ENCODE results near the gene CAPRIN1.
"Not testable (repeated sequence)": the region's sequence is repeated elsewhere in the genome, so short reads cannot be mapped to it uniquely, and the experiment has no call there.

GRCh38 chr11:34094900-34095299 lies 43.4 kb downstream of the CAPRIN1 start:
- TF ChIP-seq CHD1 (IDR thresholded peaks at IDR 0.05; ENCODE audit: low read depth, low read length); CTCF (IDR thresholded peaks at IDR 0.05 in 2 of 3, conservative IDR thresholded peaks at IDR 0.05 in 1 of 3; ENCODE audit: control insufficient read depth in 2 of 3, extremely low read depth in 1 of 3, insufficient read depth in 1 of 3, low read depth in 3 of 3, low read length in 3 of 3); SRF (IDR thresholded peaks at IDR 0.05; ENCODE audit: low read depth in 2 of 2, low read length in 2 of 2); FOS (IDR thresholded peaks at IDR 0.05; ENCODE audit: borderline replicate concordance, extremely low read depth, insufficient read length); NR2C1 (IDR thresholded peaks at IDR 0.05); GABPA (IDR thresholded peaks at IDR 0.05; ENCODE audit: low read depth); RELA (IDR thresholded peaks at IDR 0.05; ENCODE audit: borderline replicate concordance, partially characterized antibody); ZNF687 (IDR thresholded peaks at IDR 0.05); SP1 (IDR thresholded peaks at IDR 0.05; ENCODE audit: low read depth, low read length): not testable (repeated sequence)

All from GM12878 (cell line).